GM21390 (cell line): ENCODE results near the gene KRT7.
"Not testable (repeated sequence)": the region's sequence is repeated elsewhere in the genome, so short reads cannot be mapped to it uniquely, and the experiment has no call there.

Experiments
- ATAC-seq: cut with Tn5 transposase; IDR thresholded peaks from one replicate; pipeline ENCODE4 v1.9.1; 2021; ENCODE audit not compliant: unreplicated experiment

The KRT7 gene

GRCh38 chr12:52228931-52229330 is 4.1 kb upstream of the KRT7 start:
- ATAC-seq, result no peak

DNA sequence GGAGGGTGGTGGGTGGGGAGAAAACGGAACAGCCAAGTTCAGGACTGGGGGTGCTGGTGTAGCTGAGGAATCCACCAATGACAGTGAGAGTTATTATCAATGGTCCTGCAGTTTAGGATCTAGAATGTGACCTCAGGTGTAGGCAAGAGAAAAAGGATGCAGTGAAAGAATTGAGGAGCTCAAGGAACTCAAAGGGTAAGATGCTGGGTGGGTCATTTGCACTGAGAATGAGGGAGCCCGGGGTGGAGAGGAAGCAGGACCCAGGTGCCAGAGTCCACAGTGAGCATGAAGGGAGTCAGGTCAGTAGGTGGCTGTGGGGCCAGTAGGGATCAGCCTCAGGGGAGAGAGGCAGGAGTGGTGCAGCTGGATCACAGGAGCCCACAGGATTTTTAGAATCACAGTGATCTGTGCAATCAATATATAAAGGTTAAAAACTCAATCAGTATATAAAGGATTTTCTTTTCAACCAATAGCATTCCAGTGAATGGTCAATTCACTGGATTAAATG is 3.2 kb upstream of the KRT7 start:
- no peak for ATAC-seq

GRCh38 chr12:52230364-52231281 is 2.4 kb upstream of the KRT7 start:
- no peak for ATAC-seq

DNA sequence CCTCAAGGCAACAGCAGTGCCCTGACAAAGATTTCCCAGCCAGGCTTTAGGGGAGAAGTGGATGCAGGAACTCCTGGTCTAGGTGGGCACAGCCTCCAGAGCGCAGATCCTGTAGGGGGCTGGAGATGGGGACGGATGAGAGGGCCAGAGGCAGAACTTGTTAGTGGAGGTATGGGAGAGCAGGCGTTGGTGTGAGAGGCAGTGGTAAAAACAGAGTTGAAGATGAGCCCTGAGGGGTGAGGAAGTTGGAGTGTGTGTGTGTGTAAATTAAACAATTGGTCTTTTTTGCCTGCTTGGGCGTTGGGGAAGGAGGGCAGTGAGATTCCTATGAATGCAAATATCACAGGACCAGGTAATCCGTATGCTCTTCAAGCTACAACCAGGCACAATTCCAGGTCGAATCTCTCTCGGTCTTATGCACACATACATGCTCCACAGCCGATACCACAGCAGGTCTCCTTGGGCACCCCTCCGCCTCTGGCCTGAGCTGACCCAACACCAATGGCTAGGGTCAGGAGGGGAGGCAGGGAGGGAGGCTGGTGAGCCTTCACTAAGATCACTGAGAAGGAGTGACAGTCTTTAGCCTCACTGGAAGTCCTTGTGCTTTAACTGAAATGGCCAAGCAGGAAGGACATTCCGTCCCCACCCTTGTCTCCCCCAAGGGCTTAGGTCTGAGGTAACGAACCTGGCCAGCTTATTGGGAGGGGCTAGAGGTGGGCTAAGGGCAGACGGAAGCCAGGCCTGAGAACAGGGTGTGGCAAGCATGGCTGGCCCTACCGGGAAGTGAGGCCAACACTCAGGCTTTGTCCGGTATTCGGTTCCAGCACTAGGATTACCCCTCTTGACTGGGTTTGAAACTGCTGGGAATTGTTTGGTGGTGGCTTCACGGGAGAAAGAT is 1.5 kb upstream of the KRT7 start:
- no peak for ATAC-seq

DNA sequence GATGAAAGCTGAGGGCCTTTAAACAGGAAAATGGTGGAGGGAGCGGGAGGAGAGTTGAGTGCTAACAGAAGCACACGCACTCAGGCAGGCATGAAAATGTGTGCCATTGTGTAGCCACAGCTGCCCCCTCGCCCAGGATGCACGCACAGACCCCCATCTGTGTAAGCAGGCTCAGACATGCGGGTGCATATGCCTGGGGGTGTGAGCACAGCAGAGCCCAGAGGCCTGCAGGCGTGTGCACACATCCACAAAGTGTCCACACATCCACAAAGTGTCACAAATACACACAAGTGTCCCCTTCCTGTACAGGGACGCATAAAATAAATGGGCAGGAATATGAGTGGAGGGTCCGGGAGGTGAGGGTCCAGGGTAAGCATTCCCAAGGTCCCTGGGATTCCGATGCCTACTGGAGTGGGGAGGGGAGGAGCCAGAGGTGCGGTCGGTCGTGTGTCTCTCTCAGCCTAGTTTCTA is 805 bp upstream of the KRT7 start:
- ATAC-seq, result no peak

GRCh38 chr12:52233462-52234207 is 592 bp downstream of the KRT7 start:
- no peak for ATAC-seq

- no peak for ATAC-seq
Observed at GRCh38 chr12:52234223-52234810, 1.3 kb downstream of the KRT7 start.

GRCh38 chr12:52235001-52235764 is 2.1 kb downstream of the KRT7 start:
- ATAC-seq, result no peak

DNA sequence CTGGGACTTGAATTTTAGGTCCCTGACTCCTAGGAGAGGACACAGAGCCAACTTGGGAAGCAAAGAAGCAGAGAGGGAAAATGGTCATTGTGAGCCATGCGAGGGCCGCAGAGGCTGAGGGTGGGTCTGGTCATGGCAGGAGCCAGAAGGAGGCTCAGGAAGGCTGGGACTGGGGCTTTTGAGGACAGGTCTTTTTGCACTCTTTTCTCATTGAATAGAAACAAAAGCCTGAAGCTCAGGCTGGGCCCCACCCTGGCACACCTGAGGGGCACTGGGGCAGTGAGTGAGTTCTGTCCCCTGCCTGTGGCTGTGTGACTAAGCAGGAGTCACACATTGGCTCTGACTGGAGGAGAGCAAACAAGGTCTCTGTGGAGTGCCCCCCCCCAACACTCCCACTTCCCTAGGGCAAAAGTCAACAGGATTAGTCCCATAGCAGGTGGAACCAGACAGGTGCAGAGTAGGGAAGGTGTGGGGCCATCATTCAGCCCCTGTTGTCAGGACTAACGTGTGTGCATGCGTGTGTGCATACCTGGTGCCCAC is 2.8 kb downstream of the KRT7 start:
- no peak for ATAC-seq

GRCh38 chr12:52236386-52237050 is 3.5 kb downstream of the KRT7 start:
- no peak for ATAC-seq

DNA sequence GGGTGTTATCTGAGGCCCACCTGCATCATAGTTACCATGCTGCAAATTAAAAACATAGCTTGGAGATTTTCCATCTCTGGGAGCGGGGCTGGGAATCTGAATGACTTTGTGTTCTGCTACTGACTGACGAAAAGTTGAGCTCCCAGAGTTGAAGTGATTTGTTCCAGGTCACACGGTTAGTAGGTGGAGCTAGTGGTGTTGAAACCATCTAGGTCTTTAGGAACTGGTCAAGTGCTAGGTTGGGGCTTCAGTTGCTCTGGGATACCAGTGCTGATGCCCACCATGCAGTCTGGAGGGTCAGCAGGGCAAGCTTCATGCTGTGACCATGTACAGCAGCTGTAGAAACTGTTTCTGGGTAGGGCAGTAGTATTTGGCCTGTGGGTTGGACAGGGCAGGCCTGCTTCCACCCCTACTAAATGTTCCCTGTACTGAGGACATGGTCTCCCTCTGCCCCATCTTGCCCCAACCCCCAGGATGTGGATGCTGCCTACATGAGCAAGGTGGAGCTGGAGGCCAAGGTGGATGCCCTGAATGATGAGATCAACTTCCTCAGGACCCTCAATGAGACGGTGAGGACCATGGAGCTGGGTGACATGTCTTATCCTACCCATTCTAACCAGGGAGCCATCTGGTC is 5.3 kb downstream of the KRT7 start:
- no peak for ATAC-seq

DNA sequence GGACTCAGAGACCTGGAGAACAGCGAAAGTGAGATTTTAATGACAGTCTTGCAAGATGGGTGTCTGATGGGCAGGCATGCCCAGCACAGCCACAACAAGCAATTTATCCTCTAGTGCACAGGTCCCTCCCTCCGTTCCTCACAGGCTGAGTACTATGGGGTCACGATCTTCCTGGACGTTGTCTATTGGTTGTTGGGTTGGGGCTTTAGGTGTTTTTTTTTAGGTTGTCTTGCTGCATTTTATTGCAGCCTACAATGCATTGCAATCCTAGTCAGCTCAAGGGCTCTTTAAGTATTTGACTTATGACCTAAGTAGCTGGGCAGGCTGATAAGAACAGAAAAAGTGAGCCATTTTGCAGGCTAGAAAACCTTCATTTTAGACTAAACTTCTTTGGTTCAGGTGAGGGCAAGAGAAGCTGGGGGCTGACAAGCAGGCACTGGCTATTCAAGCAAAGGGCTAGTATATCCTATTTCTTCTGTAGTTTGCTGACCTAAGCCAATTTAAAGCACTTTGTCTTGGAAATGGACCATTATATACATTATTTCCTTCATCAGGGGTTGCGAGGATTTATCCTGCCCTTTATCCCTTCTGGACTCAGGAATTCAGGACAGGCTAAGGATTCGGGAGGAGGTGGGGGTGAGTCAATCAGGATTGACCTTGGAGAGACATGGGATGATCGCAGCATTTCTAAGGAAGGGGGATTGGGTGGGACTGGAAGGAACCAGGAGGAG is 6.0 kb downstream of the KRT7 start:
- no peak for ATAC-seq

- no peak for ATAC-seq
Observed at GRCh38 chr12:52239767-52240166, 6.7 kb downstream of the KRT7 start.

DNA sequence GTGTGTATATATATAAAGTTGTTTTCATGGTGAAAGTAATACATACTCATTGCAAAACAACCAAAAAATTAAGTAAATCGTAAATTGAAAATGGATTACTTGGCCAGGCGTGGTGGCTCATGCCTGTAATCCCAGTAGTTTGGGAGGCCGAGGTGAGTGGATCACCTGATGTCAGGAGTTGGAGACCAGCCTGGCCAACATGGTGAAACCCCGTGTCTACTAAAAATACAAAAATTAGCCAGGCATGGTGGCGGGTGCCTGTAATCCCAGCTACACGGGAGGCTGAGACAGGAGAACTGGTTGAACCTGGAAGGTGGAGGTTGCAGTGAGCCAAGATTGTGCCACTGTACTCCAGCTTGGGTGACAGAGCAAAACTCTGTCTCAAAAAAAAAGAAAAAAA is 7.2 kb downstream of the KRT7 start:
- not testable (repeated sequence) for ATAC-seq

GRCh38 chr12:52241205-52241842 is 8.3 kb downstream of the KRT7 start:
- no peak for ATAC-seq

DNA sequence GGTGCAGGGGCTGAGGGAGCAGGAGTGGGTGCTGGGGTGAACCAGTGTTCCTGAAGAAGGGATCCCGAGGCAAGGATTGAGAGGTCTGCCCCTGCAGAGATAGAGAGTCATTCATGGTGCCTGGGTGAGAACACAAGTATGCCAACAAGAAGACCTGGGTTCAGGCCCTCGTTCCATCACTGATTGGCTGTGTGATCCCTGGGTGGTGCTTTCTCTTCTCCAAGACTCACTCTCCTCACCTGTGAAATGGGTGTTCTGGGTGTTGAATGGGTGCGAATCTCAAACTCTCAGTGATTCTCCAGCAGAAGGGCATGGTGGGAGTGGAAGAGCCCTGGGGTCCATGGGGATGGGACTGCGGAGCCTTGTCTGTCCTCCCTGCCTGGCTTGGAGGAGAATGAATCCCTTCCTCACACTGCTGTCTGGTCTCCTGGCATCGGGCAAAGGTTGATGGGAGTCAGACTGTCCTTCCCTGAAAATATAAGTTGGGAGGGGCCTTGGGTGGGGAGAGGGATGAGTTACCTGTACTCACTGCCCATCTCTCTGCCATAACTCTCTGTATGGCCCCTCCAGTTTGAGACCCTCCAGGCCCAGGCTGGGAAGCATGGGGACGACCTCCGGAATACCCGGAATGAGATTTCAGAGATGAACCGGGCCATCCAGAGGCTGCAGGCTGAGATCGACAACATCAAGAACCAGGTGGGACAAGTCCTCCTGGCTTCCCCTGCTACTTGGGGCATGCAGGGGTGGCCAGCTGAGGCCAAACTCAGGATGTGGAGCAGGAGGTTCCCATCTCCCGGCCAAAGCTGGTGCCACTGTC is 9.6 kb downstream of the KRT7 start:
- ATAC-seq, result no peak
